Measurements from ENCODE around the gene RASL10B.

The RASL10B gene

GRCh38 chr17:35742496-35742895, 11.1 kb downstream of the RASL10B start:
- H3K36me3 ChIP-seq (replicated peaks; ENCODE audit: low read depth, low read length) = no peaks in the 10 kb centered on the region
- no peak overlapping the region for H3K4me3 ChIP-seq (ENCODE audit: low read length)
- no peak overlapping the region for H3K9ac ChIP-seq (ENCODE audit: low read length)
- no peak overlapping the region for H3K4me2 ChIP-seq (ENCODE audit: low read length)
- no peaks in the 10 kb centered on the region for H3K27me3 ChIP-seq (ENCODE audit: low read depth, low read length)
- H3K4me1 ChIP-seq (ENCODE audit: low read length) = no peaks in the 10 kb centered on the region
- H2AFZ ChIP-seq (ENCODE audit: low read depth, low read length) = no peak overlapping the region
- no peaks in the 10 kb centered on the region for H4K20me1 ChIP-seq (ENCODE audit: insufficient read depth, low read length)
- H3K79me2 ChIP-seq (ENCODE audit: low read length) = no peaks in the 10 kb centered on the region
- no peak overlapping the region for H3K27ac ChIP-seq (ENCODE audit: low read length)
- no peak for TF ChIP-seq EZH2phosphoT487 (IDR thresholded peaks at IDR 0.05; ENCODE audit: low read depth)
- TF ChIP-seq, protein P1, sequence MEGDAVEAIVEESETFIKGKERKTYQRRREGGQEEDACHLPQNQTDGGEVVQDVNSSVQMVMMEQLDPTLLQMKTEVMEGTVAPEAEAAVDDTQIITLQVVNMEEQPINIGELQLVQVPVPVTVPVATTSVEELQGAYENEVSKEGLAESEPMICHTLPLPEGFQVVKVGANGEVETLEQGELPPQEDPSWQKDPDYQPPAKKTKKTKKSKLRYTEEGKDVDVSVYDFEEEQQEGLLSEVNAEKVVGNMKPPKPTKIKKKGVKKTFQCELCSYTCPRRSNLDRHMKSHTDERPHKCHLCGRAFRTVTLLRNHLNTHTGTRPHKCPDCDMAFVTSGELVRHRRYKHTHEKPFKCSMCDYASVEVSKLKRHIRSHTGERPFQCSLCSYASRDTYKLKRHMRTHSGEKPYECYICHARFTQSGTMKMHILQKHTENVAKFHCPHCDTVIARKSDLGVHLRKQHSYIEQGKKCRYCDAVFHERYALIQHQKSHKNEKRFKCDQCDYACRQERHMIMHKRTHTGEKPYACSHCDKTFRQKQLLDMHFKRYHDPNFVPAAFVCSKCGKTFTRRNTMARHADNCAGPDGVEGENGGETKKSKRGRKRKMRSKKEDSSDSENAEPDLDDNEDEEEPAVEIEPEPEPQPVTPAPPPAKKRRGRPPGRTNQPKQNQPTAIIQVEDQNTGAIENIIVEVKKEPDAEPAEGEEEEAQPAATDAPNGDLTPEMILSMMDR (IDR thresholded peaks at IDR 0.05; ENCODE audit: low read depth, low read length) = no peak
- no peaks in the 10 kb centered on the region for H3K9me3 ChIP-seq (ENCODE audit: insufficient read depth, low read length)

GRCh38 chr17:35742896-35743477, 11.5 kb downstream of the RASL10B start:
- no peak overlapping the region for H3K4me2 ChIP-seq (ENCODE audit: low read length)
- no peaks in the 10 kb centered on the region for H3K36me3 ChIP-seq (replicated peaks; ENCODE audit: low read depth, low read length)
- no peak overlapping the region for H2AFZ ChIP-seq (ENCODE audit: low read depth, low read length)
- H3K27me3 ChIP-seq (ENCODE audit: low read depth, low read length) = no peaks in the 10 kb centered on the region
- H3K4me3 ChIP-seq (ENCODE audit: low read length) = no peak overlapping the region
- TF ChIP-seq, protein P1 (IDR thresholded peaks at IDR 0.05; ENCODE audit: low read depth, low read length) = no peak
- no peak for TF ChIP-seq EZH2phosphoT487 (IDR thresholded peaks at IDR 0.05; ENCODE audit: low read depth)
- no peaks in the 10 kb centered on the region for H4K20me1 ChIP-seq (ENCODE audit: insufficient read depth, low read length)
- no peaks in the 10 kb centered on the region for H3K9me3 ChIP-seq (ENCODE audit: insufficient read depth, low read length)
- H3K79me2 ChIP-seq (ENCODE audit: low read length) = no peaks in the 10 kb centered on the region
- no peak overlapping the region for H3K9ac ChIP-seq (ENCODE audit: low read length)
- H3K4me1 ChIP-seq (ENCODE audit: low read length) = 0 out of 2 replicates have a peak, but pooled peaks cover 4% of the 10 kb centered on the region
- no peak overlapping the region for H3K27ac ChIP-seq (ENCODE audit: low read length)

- no peak overlapping the region for H3K4me3 ChIP-seq (ENCODE audit: low read length)
- no peaks in the 10 kb centered on the region for H3K36me3 ChIP-seq (replicated peaks; ENCODE audit: low read depth, low read length)
- H3K27me3 ChIP-seq (ENCODE audit: low read depth, low read length) = no peaks in the 10 kb centered on the region; the same call in 1 of the 2 replicates
- H3K9me3 ChIP-seq (ENCODE audit: insufficient read depth, low read length) = no peaks in the 10 kb centered on the region
- H2AFZ ChIP-seq (ENCODE audit: low read depth, low read length) = no peak overlapping the region
- no peak for TF ChIP-seq EZH2phosphoT487 (IDR thresholded peaks at IDR 0.05; ENCODE audit: low read depth)
- TF ChIP-seq, protein P1 (IDR thresholded peaks at IDR 0.05; ENCODE audit: low read depth, low read length) = no peak
- no peaks in the 10 kb centered on the region for H4K20me1 ChIP-seq (ENCODE audit: insufficient read depth, low read length)
- 0 out of 2 replicates have a peak, but pooled peaks cover 4% of the 10 kb centered on the region for H3K4me1 ChIP-seq (ENCODE audit: low read length)
- H3K9ac ChIP-seq (ENCODE audit: low read length) = no peak overlapping the region
- no peak overlapping the region for H3K4me2 ChIP-seq (ENCODE audit: low read length)
- no peak overlapping the region for H3K27ac ChIP-seq (ENCODE audit: low read length)
- H3K79me2 ChIP-seq (ENCODE audit: low read length) = no peaks in the 10 kb centered on the region
Measured at GRCh38 chr17:35743626-35744328, 12.3 kb downstream of the RASL10B start.

DNA sequence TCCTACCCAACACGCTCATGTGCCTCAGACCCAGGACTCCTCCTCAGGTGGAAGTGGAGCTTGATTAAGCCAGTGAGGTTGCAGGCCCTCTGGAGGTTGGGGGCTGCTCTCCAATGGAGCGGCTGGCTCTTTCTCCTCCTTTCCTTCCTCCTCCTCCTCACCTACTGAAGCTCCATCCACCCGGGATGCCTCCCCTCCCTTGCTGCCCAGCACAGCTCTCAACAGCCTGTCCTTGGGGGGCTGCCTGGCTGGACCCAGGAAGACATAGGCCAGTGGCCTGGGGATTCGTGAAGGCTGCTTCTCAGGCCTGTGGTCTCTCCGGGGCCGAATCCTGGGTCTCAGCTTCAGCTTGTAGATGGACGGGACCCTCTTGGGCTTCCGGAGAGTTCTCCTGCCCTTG, 13.4 kb downstream of the RASL10B start:
- Histone ChIP-seq H3K4me3 (ENCODE audit: low read length) (no peak overlapping the region), H3K9me3 (ENCODE audit: insufficient read depth, low read length) (no peaks in the 10 kb centered on the region), H4K20me1 (ENCODE audit: insufficient read depth, low read length) (no peaks in the 10 kb centered on the region), H3K4me2 (ENCODE audit: low read length) (no peak overlapping the region), H3K79me2 (ENCODE audit: low read length) (no peaks in the 10 kb centered on the region), H3K9ac (ENCODE audit: low read length) (no peak overlapping the region), H2AFZ (ENCODE audit: low read depth, low read length) (no peak overlapping the region), H3K27me3 (ENCODE audit: low read depth, low read length) (peaks cover 9% of the 10 kb centered on the region), H3K36me3 (replicated peaks; ENCODE audit: low read depth, low read length) (no peaks in the 10 kb centered on the region), H3K4me1 (ENCODE audit: low read length) (peaks cover 7% of the 10 kb centered on the region; the same call in 1 of the 2 replicates), H3K27ac (ENCODE audit: low read length) (no peak overlapping the region)
- TF ChIP-seq, protein P1 (IDR thresholded peaks at IDR 0.05; ENCODE audit: low read depth, low read length) = no peak
- no peak for TF ChIP-seq EZH2phosphoT487 (IDR thresholded peaks at IDR 0.05; ENCODE audit: low read depth)

Data from OCI-LY3 (cell line).